Smooth muscle cell of the umbilical artery (primary cell): ENCODE measurements around the gene RASL11B. TPM values are rescaled to one million over a fixed set of nuclear protein-coding genes. Genes with fewer than 3 reads are reported as not detected.

Experiments
- total RNA-seq: library from RNA; depleted of rRNA; stranded (reverse); fragments of >200 nt; gene quantifications from 2 replicates; pipeline ENCODE4 v1.2.3, GENCODE V29; 2014

Gene RASL11B
- total RNA-seq = 0.23 and 1.5 TPM in 2 replicates

DNA sequence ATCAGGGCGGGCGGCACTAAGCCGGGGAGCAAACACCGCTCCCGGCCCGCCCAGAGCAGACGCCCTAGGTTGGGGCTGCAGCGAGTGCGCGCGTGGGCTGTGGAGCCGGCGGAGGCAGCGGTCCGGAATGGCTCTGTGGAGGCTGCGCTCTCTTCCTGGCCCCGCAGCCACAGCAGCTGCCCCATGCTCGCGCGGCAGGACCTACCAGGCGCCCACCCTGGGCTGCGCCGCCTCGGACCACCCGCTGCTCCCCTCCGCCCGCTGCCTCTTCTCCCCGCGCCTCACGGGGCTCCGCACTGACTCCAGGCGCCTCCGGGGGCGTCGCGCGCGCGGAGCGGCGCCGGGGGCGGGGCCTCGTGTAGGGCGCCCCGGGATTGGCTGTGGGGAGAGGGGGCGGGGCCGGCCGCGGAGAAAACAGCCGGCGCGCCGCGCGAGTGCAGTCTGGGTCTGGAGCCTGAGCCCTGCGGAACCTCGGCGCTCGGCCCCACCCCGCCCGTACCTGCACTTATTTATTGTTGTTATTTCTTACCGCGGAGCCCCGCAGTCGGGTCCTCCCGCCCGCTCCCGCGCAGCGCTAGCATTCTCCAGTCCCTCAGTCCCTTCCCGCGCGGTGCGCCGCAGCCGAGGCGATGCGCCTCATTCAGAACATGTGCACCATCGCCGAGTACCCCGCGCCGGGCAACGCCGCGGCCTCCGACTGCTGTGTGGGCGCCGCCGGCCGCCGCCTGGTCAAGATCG, at the start of gene RASL11B:
Gene RASL11B, plus strand, starts transcription at position 439 of the 738 bp plus-strand sequence. Its CDS starts 191 bp downstream, at position 630.

Other genes starting within 250 kb of the RASL11B start
- gene USP46, start 203.0 kb upstream of the RASL11B start, total RNA-seq = 25.5 and 32.5 TPM in 2 replicates
- gene ERVMER34-1, start 110.9 kb upstream of the RASL11B start, total RNA-seq = not detected in 2 replicates